Measurements from ENCODE around the gene C5orf34.
"Not testable (repeated sequence)": the region's sequence is repeated elsewhere in the genome, so short reads cannot be mapped to it uniquely, and the experiment has no call there.

Gene C5orf34

DNA sequence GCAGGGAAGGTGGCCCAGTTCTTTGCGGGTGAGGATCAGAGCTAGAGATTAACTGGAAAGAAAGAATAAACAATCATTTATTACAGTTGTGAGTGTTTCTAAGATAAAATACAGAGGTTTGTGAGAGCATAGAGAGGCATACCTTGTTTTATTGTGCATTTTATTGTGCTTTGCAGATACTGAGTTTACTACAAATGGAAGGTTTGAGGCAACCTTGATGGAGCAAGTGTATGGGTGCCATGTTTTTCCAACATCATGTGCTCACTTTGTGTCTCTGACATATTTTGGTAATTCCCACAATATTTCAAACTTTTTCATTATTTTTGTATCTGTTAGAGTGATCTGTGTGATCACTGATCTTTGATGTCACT lies 715 bp upstream of the C5orf34 start:
- no peak for DNase-seq (ENCODE audit: low read depth in 2 of 2)

DNA sequence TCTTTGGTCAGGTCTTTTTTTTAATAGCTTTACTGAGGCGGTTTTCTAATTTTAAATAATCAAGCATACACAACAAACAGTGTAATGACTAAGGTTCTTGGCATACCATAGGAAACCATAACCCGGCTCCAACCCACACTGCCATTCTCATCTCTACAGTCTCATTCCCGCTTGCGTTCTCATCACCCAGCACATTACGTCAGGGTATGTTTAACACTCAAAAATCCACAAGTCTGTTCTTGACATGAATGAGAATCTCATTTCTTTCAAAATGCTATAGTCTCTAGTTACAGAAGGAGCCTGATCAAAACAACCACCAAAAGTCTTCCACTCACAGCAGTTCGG lies 505 bp downstream of the C5orf34 start:
- peak in 1 of 2 donors; percentile 1 for DNase-seq (ENCODE audit: low read depth in 2 of 2)

DNA sequence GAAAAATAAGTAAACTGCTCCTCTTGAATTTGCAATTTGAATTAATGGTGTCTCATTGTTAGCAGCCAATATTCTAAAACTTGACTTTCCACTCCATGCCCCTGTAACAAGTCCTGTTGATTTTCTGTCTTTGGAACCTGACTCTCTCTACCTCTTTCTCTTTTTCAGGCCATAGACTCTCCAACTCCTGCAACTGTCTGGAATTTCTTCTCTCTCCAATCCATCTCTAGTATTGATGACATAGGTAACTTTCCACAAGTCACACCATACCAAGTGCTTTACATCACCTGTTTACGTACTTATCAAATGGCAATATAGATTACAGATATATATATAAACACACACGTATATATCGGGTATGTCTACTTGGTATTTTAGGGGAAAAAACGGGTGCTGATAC lies 923 bp downstream of the C5orf34 start:
- DNase-seq (ENCODE audit: low read depth in 2 of 2) = no peak

DNA sequence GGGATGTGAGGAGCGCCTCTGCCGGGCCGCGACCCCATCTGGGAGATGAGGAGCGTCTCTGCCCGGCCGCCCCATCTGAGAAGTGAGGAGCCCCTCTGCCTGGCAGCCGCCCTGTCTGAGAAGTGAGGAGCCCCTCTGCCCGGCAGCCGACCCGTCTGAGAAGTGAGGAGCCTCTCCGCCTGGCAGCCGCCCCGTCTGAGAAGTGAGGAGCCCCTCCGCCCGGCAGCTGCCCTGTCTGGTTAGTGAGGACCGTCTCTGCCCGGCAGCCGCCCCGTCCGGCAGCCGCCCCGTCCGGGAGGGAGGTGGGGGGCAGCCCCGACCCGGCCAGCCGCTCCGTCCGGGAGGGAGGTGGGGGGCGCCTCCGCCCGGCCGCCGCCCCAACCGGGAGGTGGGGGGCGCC lies 3.9 kb downstream of the C5orf34 start:
- not testable (repeated sequence) for DNase-seq (ENCODE audit: low read depth in 2 of 2)

DNA sequence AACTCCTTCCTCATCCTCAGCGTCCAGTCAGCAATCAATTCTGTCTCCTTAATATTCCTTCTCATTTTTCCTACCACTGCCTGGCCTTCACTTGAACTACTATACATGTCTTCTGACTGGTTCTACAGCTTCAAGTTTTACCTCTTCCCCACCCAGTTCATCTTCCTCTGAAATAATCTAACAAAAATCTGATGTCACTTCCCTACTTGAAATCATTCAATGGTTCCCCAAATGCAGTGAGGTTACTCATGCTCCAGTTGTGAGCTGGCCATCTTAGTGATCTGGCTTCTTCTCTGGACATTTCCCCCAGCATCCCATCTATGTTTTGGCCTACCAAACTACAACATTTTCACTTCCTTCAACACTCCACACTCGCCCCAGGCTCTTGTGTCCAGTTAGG lies 16.4 kb downstream of the C5orf34 start:
- no peak for DNase-seq (ENCODE audit: low read depth in 2 of 2)

DNA sequence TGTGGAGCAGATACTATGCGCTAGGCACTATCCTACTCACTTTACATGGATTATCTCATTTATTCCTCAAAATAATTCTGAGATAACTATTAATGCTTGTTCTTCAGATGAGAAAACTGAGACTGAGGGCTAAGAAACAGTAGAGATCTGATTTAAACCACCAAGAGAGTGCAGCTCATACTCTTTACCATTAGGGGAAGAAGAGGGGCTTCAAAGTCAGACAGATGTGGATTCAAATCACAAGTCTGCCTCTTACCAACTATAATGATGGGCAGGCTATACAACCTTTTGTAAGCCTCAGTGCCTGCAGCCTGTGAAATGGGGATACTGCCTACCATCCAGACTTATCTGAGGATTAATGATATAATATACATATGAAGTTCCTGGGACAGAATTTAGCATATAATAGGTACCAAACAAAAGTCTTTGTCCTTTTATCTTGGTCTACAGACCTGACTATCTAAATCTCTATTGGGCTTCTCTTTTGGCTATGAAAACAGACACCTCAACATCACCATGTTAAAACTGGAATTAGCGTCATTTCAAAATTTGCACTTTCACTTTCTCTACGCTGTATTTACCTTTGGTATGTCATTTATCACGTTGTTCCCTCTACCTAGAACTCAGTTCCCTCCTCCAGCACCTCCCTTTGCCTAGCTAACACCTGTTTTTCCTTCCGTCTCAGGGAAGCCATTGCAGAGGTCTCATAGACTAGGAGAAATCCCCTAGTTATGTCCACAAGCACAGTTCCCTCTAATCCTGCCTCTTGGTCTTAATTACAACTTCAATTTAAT lies 17.4 kb downstream of the C5orf34 start:
- DNase-seq (ENCODE audit: low read depth in 2 of 2) = no peak

DNA sequence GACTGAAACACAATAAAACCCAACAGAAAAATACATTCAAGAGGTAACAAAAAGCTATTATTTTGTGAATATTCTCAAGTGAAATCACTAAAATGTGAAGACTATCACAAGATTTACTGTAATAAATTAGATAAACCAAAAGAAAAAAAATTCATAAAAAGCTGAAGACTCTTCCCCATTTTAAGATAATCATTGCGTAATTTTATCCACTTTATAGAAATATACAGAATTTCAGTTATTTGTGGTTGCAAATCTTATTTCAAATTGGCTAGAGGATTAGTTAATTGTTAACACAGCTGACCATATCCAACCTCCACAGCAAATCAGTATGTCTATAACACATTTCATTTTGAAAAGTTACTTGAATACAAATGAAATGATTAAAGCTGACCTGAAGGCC lies 23.6 kb downstream of the C5orf34 start:
- no peak for DNase-seq (ENCODE audit: low read depth in 2 of 2)

DNA sequence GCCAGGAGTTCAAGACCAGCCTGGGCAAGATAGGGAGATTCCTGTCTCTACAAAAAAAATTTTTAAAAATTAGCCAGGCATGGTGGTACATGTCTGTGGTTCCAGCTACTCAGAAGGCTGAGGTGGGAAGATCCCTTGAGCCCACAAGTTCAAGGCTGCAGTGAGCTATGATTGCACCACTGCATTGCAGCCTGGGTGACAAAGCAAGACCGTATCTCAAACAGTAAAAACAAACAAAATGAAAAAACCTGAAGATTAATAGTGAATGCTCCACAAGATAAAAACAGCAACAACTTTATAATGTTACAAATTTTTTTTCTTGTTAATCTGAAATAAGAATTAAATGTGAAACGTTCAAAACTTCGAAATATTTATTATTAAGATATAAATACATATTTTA lies 28.6 kb downstream of the C5orf34 start:
- no peak for DNase-seq (ENCODE audit: low read depth in 2 of 2)

DNA sequence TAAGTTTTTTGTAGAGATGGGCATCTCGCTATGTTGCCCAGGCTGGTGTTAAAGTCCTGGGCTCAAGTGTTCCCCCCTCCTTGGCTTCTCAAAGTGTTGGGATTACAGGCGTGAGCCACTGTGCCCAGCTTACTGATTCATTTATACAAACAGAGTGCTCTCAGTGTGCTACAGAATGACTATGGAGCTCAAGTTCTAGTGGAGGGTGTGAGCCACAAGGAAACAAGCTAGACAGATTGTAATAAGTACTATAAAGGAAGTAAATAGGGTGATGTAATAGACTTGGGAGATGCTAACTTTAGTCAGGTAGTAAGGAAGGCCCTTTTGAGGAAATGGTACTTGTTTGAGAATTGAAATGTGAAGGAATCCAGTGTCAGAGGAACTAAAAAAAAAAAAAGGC lies 29.5 kb downstream of the C5orf34 start:
- DNase-seq (ENCODE audit: low read depth in 2 of 2) = no peak

DNA sequence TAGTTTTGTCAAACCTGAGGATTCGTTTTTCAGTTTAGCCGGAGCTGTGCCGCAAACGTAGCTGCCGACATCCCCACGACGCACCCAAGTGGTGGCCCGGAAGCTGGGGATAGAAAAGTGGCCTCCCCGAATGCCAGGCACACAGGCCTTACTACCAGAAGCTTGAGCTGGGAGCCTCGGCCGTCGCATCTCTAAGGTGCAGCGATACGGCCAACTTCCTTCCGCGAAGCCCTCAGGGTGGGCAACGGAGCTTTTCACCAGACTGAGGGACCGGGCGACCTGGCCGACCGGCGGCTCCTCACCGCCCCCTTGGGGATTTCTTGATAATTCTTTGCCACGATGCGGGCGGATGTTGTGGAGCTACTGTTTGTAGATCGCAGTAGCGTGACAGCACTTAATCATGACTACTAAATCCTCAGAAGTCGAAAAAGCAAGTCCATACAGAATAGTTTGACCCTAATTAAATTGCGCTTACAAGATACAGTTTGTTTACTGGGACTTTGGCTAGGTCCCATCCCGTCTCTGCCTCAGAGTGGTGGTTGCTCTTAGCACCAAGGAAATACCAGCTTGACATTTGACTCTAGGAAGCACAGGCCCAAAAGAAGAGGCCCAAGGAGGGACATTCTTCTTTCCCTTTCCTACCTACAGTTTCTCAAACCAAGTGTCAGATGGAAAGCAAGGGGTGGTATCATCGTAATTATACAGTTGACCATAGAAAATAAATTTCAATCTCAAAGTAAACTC lies 30.7 kb downstream of the C5orf34 start:
- peak; percentile 72 to 77 for DNase-seq (ENCODE audit: low read depth in 2 of 2)

DNA sequence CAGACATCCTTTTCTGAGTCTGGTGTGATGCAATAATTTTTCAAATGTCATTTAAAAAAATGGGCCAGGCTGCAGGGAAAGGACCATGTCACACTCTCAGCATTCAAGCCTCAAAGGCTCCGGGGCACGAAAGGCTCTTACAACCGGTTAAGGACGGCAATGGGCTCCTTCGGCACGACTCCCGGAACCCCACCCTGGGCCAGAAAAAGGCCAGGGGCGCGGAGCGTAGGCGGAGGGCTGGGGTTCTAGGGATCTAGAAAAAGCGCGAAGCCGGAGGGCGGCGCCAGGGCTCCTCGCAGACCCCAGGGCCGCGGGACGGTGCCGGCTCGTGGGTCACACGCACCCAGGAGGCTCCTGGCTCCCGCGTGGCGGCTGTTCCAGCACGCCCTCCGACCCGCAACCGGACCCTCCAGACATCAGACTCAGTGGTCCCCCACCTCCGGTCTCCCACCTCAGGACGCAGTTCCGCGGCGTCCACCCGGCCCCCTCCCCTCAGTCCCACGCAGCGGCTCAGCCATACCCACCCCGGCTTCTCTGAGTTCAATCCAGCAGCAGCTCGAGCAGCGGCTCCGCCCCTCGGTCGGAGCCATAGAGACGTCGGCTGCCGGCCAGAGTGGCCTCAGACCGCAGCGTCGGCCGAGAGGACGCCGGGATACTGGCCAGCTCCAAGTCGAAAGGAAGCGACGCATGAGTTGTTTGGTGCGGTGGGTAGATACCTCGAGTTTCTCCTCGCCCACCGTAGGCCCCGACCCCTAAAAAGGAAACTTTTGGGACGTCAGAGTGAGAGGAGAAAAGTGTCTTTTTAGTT lies 31.4 kb downstream of the C5orf34 start, which contains the start of gene TMEM267:
TSS of gene TMEM267 (minus strand) at position 568 of the 808 bp plus-strand sequence. CDS start 29,896 bp downstream, outside the sequence.
- peak; percentile 73 to 82 for DNase-seq (ENCODE audit: low read depth in 2 of 2)

DNA sequence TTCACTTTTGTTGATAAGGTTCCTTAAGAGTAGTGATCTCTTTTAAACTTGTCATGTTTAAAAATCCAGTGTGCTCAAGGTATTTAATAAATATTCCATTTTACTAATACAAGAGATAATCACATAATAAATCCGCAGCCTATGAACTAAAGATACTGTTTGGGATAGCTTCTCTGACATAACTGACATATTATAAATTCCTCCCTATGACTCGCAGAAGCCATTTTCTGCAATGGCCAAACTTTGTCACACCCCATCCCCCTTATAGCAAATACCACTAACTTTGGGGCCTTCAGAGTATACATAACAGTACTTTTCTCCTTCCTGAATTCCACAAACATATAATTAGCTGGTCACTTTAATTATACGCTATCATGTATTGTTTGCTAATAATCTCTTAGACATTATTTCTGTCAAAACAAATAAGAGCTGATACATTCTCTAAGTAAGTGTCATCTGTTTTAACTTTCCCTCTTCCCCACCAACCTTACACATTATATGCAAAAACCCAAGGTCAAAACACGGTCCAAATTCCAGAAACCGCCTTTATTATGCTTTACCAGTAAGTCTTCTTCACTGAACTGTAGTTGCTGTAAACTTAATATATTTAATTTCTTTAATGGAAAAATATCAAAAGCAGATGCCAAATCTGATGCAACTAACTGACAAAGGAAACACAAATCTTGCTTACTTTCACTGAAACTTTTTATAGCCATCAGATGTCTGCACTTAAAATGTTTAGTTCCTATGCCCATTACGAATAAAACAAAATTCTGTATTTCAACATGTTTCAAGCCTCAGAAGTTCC lies 32.3 kb downstream of the C5orf34 start:
- no peak for DNase-seq (ENCODE audit: low read depth in 2 of 2)

DNA sequence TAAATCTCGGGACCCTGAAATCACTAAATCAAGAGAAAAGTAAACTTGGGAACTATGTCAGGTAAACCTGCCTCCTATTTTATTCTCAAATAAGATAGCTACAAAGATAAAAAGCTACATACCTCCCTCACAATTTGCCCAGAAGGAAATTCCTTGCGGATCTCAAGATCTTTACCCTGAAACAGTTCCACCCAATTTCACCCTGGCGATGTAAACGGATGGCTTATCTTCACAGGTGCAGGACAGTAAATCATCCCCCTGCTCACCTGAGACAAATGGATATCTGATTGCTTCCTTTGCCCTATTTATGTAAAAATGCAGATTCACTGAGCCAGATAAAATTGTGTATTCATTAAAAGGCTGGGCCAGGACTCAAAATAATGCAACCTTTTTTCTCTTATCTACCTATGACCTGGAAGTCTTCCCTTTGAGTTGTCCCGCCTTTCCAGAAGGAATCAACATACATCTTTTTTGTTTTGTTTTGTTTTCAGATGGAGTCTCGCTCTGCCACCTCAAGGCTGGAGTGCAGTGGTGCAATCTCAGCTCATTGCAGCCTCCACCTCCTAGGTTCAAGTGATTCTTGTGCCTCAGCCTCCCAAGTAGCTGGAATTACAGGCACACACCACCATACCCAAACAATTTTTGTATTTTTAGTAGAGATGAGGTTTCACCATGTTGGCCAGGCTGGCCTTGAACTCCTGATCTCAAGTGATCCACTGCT lies 45.1 kb downstream of the C5orf34 start:
- DNase-seq (ENCODE audit: low read depth in 2 of 2) = no peak

DNA sequence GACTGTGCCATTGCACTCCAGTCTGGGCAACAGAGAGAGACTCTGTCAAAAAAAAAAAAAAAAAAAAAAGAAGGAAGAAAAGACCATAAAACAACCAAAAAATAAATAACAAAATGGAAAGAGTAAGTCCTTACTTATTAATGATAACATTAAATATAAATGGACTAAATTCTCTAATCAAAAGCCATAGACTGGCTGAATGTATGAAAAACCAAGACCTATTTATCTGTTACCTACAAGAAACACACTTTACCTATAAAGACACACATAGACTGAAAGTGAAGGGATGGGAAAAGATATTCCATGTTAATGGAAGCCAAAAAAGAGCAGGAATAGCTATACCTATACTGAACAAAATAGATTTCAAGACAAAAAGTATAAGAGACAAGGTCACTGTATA lies 47.8 kb downstream of the C5orf34 start:
- no peak for DNase-seq (ENCODE audit: low read depth in 2 of 2)

DNA sequence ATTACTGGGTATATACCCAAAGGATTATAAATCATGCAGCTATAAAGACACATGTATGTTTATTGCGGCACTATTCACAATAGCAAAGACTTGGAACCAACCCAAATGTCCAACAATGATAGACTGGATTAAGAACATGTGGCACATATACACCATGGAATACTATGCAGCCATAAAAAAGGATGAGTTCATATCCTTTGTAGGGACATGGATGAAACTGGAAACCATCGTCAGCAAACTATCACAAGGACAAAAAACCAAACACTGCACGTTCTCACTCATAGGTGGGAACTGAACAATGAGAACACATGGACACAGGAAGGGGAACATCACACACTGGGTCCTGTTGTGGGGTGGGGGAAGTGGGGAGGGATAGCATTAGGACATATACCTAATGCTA lies 49.5 kb downstream of the C5orf34 start:
- DNase-seq (ENCODE audit: low read depth in 2 of 2) = not testable (repeated sequence)

DNA sequence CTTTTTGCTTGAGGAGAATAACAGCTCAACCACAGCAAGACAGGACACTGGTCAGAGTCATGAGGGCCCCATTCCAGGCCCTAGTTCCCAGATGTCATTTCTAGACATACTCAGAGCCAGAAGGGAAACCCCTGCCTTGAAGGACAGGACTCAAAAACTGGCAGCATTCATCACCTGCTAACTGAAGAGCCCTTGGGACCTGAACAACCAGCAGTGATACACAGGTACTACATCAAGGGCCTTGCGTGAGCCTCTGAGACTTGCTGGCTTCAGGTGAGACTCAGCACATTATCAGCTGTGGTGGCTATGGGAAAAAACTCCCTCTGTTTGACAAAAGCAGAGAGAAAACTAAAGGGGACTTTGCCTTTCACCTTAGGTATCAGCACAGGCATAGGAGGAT lies 53.9 kb downstream of the C5orf34 start:
- DNase-seq (ENCODE audit: low read depth in 2 of 2) = no peak

DNA sequence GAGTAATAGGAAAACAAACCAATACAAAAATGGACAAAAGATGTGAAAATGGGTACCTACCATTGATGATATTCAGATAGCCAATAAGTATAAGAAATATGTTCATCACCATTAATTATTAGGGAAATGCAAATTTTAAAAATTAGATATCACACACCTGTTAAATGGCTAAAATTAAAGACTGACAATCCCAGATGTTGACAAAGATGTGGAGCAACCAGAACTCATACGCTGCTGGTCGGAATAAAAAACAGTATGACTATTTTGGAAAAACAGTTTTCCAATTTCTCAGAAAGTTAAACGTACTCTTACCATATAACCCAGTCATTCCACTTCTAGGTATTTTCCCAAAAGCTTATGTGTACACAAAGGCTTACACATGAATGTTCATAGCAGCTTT lies 58.4 kb downstream of the C5orf34 start:
- no peak for DNase-seq (ENCODE audit: low read depth in 2 of 2)

DNA sequence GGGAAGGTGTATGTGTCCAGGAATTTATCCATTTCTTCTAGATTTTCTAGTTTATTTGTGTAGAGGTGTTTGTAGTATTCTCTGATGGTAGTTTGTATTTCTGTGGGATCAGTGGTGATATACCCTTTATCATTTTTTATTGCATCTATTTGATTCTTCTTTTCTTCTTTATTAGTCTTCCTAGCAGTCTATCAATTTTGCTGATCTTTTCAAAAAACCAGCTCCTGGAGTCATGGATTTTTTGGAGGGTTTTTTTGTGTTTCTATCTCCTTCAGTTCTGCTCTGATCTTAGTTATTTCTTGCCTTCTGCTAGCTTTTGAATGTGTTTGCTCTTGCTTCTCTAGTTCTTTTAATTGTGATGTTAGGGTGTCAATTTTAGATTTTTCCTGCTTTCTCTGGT lies 73.4 kb downstream of the C5orf34 start:
- not testable (repeated sequence) for DNase-seq (ENCODE audit: low read depth in 2 of 2)

DNA sequence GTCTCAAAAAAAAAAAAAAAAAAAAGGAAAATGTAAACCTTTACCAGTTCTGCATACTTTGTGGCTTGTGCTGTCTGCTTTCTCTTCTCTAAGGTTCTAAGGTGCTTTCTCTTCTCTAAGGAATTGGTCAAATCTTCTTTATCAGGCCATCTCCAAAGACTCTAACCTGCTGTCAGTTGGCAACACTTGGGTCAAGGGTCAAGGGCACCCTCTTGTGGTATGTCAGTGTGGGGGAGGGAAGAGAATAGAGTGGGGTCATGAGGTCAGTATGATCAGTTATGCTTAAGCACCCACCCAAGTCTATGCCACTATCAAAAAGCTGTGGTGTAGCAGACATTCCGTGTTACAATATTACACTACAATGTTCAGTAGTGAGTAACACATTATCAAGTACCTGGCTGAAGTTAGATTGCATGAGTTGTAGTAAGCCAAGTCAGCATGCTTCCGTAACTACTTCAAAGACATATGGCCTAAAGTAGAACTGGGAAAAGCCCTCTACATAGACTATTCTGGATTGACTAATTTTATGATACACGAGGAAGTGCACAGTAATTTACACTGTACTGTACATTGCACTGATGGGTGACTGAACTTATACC lies 77.8 kb downstream of the C5orf34 start:
- DNase-seq (ENCODE audit: low read depth in 2 of 2) = no peak
